IMR-90 (cell line): ENCODE results near the gene ADAMTS19. TPM values are rescaled to one million over a fixed set of nuclear protein-coding genes. Genes with fewer than 3 reads are reported as not detected.

Source experiments
- ATAC-seq: fragments of 200-7000 bp; cut with Tn5 transposase; 2 replicates; pipeline ENCODE4 v1.9.1; 2020; ENCODE audit warnings: low read depth, mild to moderate bottlenecking, moderate library complexity
- BruUV-seq: library from RNA; stranded (reverse); fragments of 400-500 nt; replicated peaks from 2 replicates; lab custom pipeline; 2021; lab: Mats Ljungman, UMichigan
- CTCF ChIA-PET: fragments of 300-600 bp; formaldehyde crosslinking; extraction: SDS; loops from one replicate; lab custom pipeline; 2021; ENCODE audit warnings: antibody characterized with exemption; lab: Yijun Ruan, JAX
- POLR2A ChIA-PET: fragments of 300-600 bp; sonication (Branson Sonifier 250); formaldehyde crosslinking; loops from one replicate; lab custom pipeline; 2022; ENCODE audit warnings: antibody characterized with exemption; ENCODE audit not compliant: unreplicated experiment; lab: Charles Lee
- DNase-seq: peaks from one replicate; pipeline ENCODE4 v3.0.0; 2013
- H2AFZ ChIP-seq: replicated peaks from 2 replicates; pipeline ENCODE3; 2013; ENCODE audit warnings: low read length, mild to moderate bottlenecking; ENCODE audit not compliant: poor library complexity
- H2AK5ac ChIP-seq: 2 replicates; pipeline ENCODE4 v1.6.1; 2013; ENCODE audit warnings: low read depth, low read length, inconsistent platforms
- H2AK9ac ChIP-seq: replicated peaks from 2 replicates; pipeline ENCODE3; 2013; ENCODE audit warnings: mild to moderate bottlenecking, low read depth, low read length, moderate library complexity; ENCODE audit not compliant: poor library complexity
- H2BK120ac ChIP-seq: 2 replicates; pipeline ENCODE4 v1.6.1; 2013; ENCODE audit warnings: low read depth, low read length, inconsistent platforms
- H2BK15ac ChIP-seq: 3 replicates; pipeline ENCODE4 v1.6.1; 2013; ENCODE audit warnings: low read depth, low read length, inconsistent platforms
- H2BK20ac ChIP-seq: 2 replicates; pipeline ENCODE4 v1.6.1; 2013; ENCODE audit warnings: low read depth, mild to moderate bottlenecking, inconsistent platforms, low read length, moderate library complexity
- H2BK5ac ChIP-seq: 2 replicates; pipeline ENCODE4 v1.6.1; 2013; ENCODE audit warnings: mild to moderate bottlenecking, low read depth, low read length, inconsistent platforms; ENCODE audit not compliant: poor library complexity, severe bottlenecking
- H3K14ac ChIP-seq: replicated peaks from 2 replicates; pipeline ENCODE4 v1.6.1; 2013; ENCODE audit warnings: low read depth, low read length, inconsistent platforms
- H3K18ac ChIP-seq: 2 replicates; pipeline ENCODE4 v1.6.1; 2013; ENCODE audit warnings: low read depth, low read length, control low read depth
- H3K23ac ChIP-seq: 2 replicates; pipeline ENCODE4 v1.6.1; 2013; ENCODE audit warnings: low read depth, low read length, inconsistent platforms
- H3K27ac ChIP-seq: 2 replicates; pipeline ENCODE4 v1.5.1; 2013; ENCODE audit warnings: mild to moderate bottlenecking, control low read depth, low read length; ENCODE audit not compliant: insufficient read depth
- H3K27me3 ChIP-seq: 2 replicates; pipeline ENCODE4 v1.6.1; 2013; ENCODE audit warnings: low read length; ENCODE audit not compliant: control insufficient read depth, insufficient read depth
- H3K36me3 ChIP-seq: 2 replicates; pipeline ENCODE4 v1.6.1; 2013; ENCODE audit warnings: low read length, mixed read lengths; ENCODE audit not compliant: control insufficient read depth, insufficient read depth
- H3K4ac ChIP-seq: 2 replicates; pipeline ENCODE4 v1.6.1; 2013; ENCODE audit warnings: low read depth, low read length, inconsistent platforms
- H3K4me1 ChIP-seq: 2 replicates; pipeline ENCODE4 v1.6.1; 2013; ENCODE audit warnings: low read length, mixed read lengths; ENCODE audit not compliant: control insufficient read depth, insufficient read depth
- H3K4me2 ChIP-seq: 2 replicates; pipeline ENCODE4 v1.6.1; 2013; ENCODE audit warnings: low read depth, mild to moderate bottlenecking, control low read depth, low read length, moderate library complexity
- H3K4me3 ChIP-seq: 2 replicates; pipeline ENCODE4 v1.5.1; 2013; ENCODE audit warnings: low read depth, mild to moderate bottlenecking, control low read depth, low read length, moderate library complexity; ENCODE audit not compliant: insufficient read depth
- H3K56ac ChIP-seq: 2 replicates; pipeline ENCODE4 v1.6.1; 2013; ENCODE audit warnings: low read length, inconsistent platforms; ENCODE audit not compliant: insufficient read depth; ENCODE audit errors: extremely low read depth
- H3K79me1 ChIP-seq, 2 experiments: 2 replicates each; pipeline ENCODE4 v1.6.1; 2013; ENCODE audit warnings: low read length in 2 of 2, inconsistent platforms in 1 of 2, low read depth in 1 of 2
- H3K9ac ChIP-seq: 2 replicates; pipeline ENCODE4 v1.6.1; 2013; ENCODE audit warnings: low read depth, low read length, control low read depth
- H3K9me1 ChIP-seq: 2 replicates; pipeline ENCODE4 v1.6.1; 2013; ENCODE audit warnings: low read length, inconsistent platforms; ENCODE audit not compliant: insufficient read depth
- H3K9me3 ChIP-seq: 2 replicates; pipeline ENCODE4 v1.6.1; 2013; ENCODE audit warnings: low read length; ENCODE audit not compliant: control insufficient read depth, insufficient read depth
- H4K20me1 ChIP-seq: 2 replicates; pipeline ENCODE4 v1.6.1; 2013; ENCODE audit warnings: low read length, inconsistent platforms; ENCODE audit not compliant: insufficient read depth
- H4K5ac ChIP-seq: 2 replicates; pipeline ENCODE4 v1.6.1; 2013; ENCODE audit warnings: mild to moderate bottlenecking, low read depth, low read length, control low read depth
- H4K8ac ChIP-seq, 2 experiments: 2 replicates each; pipeline ENCODE4 v1.6.1; 2013; ENCODE audit warnings: low read depth in 2 of 2, low read length in 2 of 2, control low read depth in 1 of 2, inconsistent platforms in 1 of 2
- H4K91ac ChIP-seq: 2 replicates; pipeline ENCODE4 v1.6.1; 2013; ENCODE audit warnings: low read depth, low read length, inconsistent platforms; ENCODE audit not compliant: insufficient read depth
- RCOR1 ChIP-seq: IDR thresholded peaks from 2 replicates; pipeline ENCODE4 v1.6.1; 2012; ENCODE audit warnings: mild to moderate bottlenecking, low read length, improper control_type of control experiment; ENCODE audit not compliant: insufficient replicate concordance
- WGBS, 2 experiments: methylation state at CpG; one replicate each; pipeline versions ENCODE4 v1.1.5 to v1.1.7; 2013; ENCODE audit warnings: missing lambda C conversion rate in 2 of 2; ENCODE audit not compliant: insufficient read length in 1 of 2; ENCODE audit errors: extremely low coverage in 2 of 2; 5-methylcytosine and 5-hydroxymethylcytosine counted together
- dilution Hi-C: fragments of 300-500 bp; cut with HindIII; formaldehyde crosslinking; loops from one replicate; pipeline ENCODE4 v1.14.3; 2018; ENCODE audit warnings: low sequenced_read_pairs; ENCODE audit not compliant: unreplicated experiment
- in situ Hi-C: fragments of 300-500 bp; cut with MboI; formaldehyde crosslinking; loops from 3 replicates; pipeline ENCODE4 v1.14.3; 2019; ENCODE audit warnings: low sequenced_read_pairs, inconsistent platforms, mixed read lengths
- intact Hi-C: fragments of 100-400 bp; cut with micrococcal nuclease; formaldehyde crosslinking; loops from 2 replicates; pipeline ENCODE4 v1.10.0; 2022
- polyA plus RNA-seq, 3 experiments: library from polyadenylated mRNA; depleted of rRNA; stranded (reverse); fragments of >200 nt; gene quantifications; 2 replicates each; pipeline ENCODE4 v1.2.3, GENCODE V29; 2012; ENCODE audit warnings: low replicate concordance in 1 of 3
- total RNA-seq: library from RNA; depleted of rRNA; stranded (reverse); fragments of >200 nt; gene quantifications from 2 replicates; pipeline ENCODE4 v1.2.3, GENCODE V29; 2012
- TF ChIP-seq, protein P1 (sequence below): conservative IDR thresholded peaks from 2 replicates; pipeline ENCODE4 v1.5.1; 2012; ENCODE audit warnings: mild to moderate bottlenecking, low read depth, low read length, improper control_type of control experiment

Gene ADAMTS19
- total and polyA plus RNA-seq, 2 of the 4 experiments (the other 2 are of a cell fraction) = under 0.01 to 0.17 TPM

DNA sequence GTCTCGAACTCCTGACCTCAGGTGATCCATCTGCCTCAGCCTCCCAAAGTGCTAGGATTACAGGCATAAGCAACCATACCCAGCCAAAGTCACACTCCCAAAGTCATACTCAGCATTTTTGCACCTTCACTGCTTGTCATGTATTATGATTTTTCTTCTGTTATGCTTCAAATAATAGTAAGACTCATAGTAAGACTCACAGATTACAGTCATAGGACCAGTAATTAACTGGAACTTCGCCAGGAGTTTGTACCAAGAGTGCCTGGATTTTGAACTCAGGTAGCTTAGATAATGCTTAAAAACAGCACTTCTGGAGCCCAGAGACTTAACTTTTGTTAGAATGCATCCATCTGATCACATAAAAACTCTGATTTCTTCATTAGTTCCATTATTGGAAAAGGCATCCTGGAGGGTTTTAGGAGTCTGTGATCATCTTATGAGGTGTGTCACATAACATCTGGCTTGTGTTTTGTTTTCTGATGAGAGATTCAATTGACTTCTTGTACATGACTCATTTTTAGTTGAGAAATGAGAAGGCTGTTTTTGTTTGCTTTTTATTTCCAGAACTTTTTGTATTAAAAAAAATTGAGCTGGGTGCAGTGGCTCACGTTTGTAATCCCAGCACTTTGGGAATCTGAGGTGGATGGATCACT is 131.5 kb downstream of the ADAMTS19 start:
- Histone ChIP-seq H2BK20ac (no peak overlapping the region), H3K4me2 (no peak overlapping the region), H3K18ac (no peak overlapping the region), H2BK5ac (no peak overlapping the region), H3K4me1 (no peaks in the 10 kb centered on the region), H2AK9ac (no peak overlapping the region), H2AFZ (no peak overlapping the region), H3K9me1 (no peaks in the 10 kb centered on the region), H3K9ac (no peak overlapping the region), H2AK5ac (no peak overlapping the region), H4K8ac (no peak overlapping the region), H3K27me3 (no peaks in the 10 kb centered on the region), H4K20me1 (no peaks in the 10 kb centered on the region), H3K27ac (no peak overlapping the region), H3K9me3 (no peaks in the 10 kb centered on the region), H4K91ac (no peak overlapping the region), H3K4me3 (no peak overlapping the region), H4K5ac (no peak overlapping the region), H2BK120ac (no peak overlapping the region), H3K14ac (no peak overlapping the region), H3K79me1 (no peaks in the 10 kb centered on the region), H3K36me3 (no peaks in the 10 kb centered on the region), H3K56ac (no peak overlapping the region), H3K4ac (no peak overlapping the region), H2BK15ac (no peak overlapping the region), H3K23ac (no peak overlapping the region)
- dilution Hi-C loops = no loop called here
- in situ Hi-C loops = no loop called here
- no peak for ATAC-seq
- POLR2A ChIA-PET = no interaction called here
- no peak for TF ChIP-seq RCOR1
- TF ChIP-seq, protein P1, sequence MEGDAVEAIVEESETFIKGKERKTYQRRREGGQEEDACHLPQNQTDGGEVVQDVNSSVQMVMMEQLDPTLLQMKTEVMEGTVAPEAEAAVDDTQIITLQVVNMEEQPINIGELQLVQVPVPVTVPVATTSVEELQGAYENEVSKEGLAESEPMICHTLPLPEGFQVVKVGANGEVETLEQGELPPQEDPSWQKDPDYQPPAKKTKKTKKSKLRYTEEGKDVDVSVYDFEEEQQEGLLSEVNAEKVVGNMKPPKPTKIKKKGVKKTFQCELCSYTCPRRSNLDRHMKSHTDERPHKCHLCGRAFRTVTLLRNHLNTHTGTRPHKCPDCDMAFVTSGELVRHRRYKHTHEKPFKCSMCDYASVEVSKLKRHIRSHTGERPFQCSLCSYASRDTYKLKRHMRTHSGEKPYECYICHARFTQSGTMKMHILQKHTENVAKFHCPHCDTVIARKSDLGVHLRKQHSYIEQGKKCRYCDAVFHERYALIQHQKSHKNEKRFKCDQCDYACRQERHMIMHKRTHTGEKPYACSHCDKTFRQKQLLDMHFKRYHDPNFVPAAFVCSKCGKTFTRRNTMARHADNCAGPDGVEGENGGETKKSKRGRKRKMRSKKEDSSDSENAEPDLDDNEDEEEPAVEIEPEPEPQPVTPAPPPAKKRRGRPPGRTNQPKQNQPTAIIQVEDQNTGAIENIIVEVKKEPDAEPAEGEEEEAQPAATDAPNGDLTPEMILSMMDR = no peak
- CTCF ChIA-PET = no interaction called here
- WGBS, 2 experiments = no CpG with 5 or more reads among the region's 3 CpGs
- intact Hi-C loops = no loop called here
- no peak for DNase-seq
- BruUV-seq = no TSS peak
